ENCODE results near the gene PCDHB14.
A peak's percentile ranks its signal among the peaks of the same experiment; 100 is the strongest.
"Not testable (repeated sequence)": the region's sequence is repeated elsewhere in the genome, so short reads cannot be mapped to it uniquely, and the experiment has no call there.

Gene PCDHB14

GRCh38 chr5:141223112-141223783, at the start of gene PCDHB14:
TSS of gene PCDHB14 (plus strand) at chr5:141223343. CDS start at chr5:141223506, 163 bp downstream.
- peak; percentile 66 for DNase-seq (ENCODE audit: low read depth)

DNA sequence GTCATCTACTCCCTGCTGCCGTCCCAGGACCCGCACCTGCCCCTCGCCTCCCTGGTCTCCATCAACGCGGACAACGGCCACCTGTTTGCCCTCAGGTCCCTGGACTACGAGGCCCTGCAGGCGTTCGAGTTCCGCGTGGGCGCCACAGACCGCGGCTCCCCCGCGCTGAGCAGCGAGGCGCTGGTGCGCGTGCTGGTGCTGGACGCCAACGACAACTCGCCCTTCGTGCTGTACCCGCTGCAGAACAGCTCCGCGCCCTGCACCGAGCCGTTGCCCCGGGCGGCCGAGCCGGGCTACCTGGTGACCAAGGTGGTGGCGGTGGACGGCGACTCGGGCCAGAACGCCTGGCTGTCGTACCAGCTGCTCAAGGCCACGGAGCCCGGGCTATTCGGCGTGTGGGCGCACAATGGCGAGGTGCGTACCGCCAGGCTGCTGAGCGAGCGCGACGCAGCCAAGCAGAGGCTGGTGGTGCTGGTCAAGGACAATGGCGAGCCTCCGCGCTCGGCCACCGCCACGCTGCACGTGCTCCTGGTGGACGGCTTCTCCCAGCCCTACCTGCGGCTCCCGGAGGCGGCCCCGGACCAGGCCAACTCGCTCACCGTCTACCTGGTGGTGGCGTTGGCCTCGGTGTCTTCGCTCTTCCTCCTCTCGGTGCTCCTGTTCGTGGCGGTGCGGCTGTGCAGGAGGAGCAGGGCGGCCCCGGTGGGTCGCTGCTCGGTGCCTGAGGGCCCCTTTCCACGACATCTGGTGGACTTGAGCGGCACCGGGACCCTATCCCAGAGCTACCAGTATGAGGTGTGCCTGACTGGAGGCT, 48.6 kb upstream of the PCDHB14 start:
- DNase-seq (ENCODE audit: low read depth) = not testable (repeated sequence)

GRCh38 chr5:141175933-141176332, 47.2 kb upstream of the PCDHB14 start:
- no peak for DNase-seq (ENCODE audit: low read depth)

DNA sequence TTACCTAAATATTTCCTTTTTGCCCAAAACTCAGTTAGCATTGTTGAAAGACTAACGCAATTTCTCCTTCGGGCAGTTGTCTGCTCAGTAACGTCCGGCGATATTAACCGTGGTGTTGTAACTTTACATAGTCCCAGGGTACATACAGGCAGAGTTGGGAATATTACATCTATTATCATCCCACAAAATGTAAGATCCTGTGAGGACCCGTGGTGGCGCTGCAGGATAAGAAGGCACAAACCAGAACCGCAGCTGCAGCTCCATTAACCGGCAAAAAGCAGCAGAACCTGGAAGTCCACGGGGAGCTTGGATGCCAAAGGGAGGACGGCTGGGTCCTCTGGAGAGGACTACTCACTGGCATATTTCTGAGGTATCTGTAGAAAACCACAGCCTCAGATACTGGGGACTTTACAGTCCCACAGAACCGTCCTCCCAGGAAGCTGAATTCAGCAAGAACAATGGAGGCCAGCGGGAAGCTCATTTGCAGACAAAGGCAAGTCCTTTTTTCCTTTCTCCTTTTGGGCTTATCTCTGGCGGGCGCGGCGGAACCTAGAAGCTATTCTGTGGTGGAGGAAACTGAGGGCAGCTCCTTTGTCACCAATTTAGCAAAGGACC, 45.5 kb upstream of the PCDHB14 start, which contains the start of gene PCDHB8:
Gene PCDHB8 (plus strand): TSS at position 214 of the 615 bp plus-strand sequence. CDS start 245 bp downstream, at position 459.
- not testable (repeated sequence) for DNase-seq (ENCODE audit: low read depth)

DNA sequence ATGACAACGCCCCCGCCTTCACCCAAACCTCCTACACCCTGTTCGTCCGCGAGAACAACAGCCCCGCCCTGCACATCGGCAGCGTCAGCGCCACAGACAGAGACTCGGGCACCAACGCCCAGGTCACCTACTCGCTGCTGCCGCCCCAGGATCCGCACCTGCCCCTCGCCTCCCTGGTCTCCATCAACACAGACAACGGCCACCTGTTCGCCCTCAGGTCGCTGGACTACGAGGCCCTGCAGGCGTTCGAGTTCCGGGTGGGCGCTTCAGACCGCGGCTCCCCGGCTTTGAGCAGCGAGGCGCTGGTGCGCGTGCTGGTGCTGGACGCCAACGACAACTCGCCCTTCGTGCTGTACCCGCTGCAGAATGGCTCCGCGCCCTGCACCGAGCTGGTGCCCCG, 43.8 kb upstream of the PCDHB14 start:
- DNase-seq (ENCODE audit: low read depth) = not testable (repeated sequence)

- not testable (repeated sequence) for DNase-seq (ENCODE audit: low read depth)
Measured at GRCh38 chr5:141179876-141180275, 43.3 kb upstream of the PCDHB14 start.

DNA sequence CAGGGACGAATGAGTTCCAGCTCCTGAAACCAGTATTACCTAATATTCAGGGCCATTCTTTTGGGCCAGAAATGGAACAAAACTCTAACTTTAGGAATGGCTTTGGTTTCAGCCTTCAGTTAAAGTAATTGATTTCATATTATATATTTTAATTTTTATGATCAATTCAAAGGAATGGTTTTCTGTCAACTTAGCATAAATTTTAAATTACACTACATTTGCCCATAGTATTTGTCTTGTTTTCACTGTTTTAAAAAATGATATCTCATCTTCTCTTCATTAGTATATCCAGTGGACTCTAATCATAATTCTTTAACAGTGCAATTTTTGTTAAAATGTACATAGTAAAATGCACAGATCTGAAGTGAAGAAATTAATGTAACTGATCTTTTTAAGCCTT, 42.8 kb upstream of the PCDHB14 start:
- no peak for DNase-seq (ENCODE audit: low read depth)

DNA sequence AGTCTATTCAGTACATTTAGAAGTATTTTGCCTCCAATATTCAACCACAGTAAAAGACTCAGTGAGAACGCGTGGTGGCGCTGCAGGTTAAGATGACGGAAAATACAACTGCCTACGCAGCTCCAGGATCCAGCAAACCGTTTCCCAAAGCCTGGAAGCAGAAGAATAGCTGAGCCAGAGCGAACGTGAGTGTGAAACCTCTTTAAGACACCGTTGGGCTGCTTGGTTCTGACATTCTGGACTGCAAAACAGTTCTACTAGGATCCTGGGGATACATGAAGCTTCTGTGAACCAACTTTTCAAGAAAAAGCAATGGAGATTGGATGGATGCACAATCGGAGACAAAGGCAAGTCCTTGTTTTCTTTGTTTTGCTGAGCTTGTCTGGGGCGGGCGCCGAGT, 40.9 kb upstream of the PCDHB14 start, which contains the start of gene PCDHB16:
Gene PCDHB16 (plus strand): TSS at position 140 of the 400 bp plus-strand sequence. CDS start 173 bp downstream, at position 313.
- peak; percentile 40 for DNase-seq (ENCODE audit: low read depth)

GRCh38 chr5:141184117-141184855, 38.9 kb upstream of the PCDHB14 start:
- DNase-seq (ENCODE audit: low read depth) = not testable (repeated sequence)

- peak; percentile 47 for DNase-seq (ENCODE audit: low read depth)
Measured at GRCh38 chr5:141186897-141187512, 36.1 kb upstream of the PCDHB14 start, which contains the start of gene PCDHB9. TSS of gene PCDHB9 (plus strand) at chr5:141187161. CDS start at chr5:141187319, 158 bp downstream.

DNA sequence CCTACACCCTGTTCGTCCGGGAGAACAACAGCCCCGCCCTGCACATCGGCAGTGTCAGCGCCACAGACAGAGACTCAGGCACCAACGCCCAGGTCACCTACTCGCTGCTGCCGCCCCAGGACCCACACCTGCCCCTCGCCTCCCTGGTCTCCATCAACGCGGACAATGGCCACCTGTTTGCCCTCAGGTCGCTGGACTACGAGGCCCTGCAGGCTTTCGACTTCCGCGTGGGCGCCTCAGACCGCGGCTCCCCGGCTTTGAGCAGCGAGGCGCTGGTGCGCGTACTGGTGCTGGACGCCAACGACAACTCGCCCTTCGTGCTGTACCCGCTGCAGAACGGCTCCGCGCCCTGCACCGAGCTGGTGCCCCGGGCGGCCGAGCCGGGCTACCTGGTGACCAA, 34.5 kb upstream of the PCDHB14 start:
- DNase-seq (ENCODE audit: low read depth) = not testable (repeated sequence)

- not testable (repeated sequence) for DNase-seq (ENCODE audit: low read depth)
Measured at GRCh38 chr5:141189131-141189530, 34.0 kb upstream of the PCDHB14 start.

DNA sequence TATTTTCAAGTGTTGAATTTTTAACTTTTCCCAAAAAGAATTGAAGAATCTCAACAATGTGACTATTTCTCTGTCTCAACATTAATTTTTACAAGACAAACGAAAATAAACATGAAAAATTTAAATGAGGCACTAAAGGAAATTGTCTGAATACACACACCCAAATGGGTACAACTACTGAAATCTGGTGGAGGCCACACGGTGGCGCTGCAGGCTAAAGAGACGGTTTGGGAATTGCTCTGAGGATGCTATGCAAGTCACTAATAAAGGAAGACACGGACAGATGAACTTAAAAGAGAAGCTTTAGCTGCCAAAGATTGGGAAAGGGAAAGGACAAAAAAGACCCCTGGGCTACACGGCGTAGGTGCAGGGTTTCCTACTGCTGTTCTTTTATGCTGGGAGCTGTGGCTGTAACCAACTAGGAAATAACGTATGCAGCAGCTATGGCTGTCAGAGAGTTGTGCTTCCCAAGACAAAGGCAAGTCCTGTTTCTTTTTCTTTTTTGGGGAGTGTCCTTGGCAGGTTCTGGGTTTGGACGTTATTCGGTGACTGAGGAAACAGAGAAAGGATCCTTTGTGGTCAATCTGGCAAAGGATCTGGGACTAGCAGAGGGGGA, 30.9 kb upstream of the PCDHB14 start, which contains the start of gene PCDHB10:
Gene PCDHB10 (plus strand): TSS at position 244 of the 616 bp plus-strand sequence. CDS start 200 bp downstream, at position 444.
- DNase-seq (ENCODE audit: low read depth) = peak; percentile 30

GRCh38 chr5:141194332-141194731, 28.8 kb upstream of the PCDHB14 start:
- DNase-seq (ENCODE audit: low read depth) = not testable (repeated sequence)

DNA sequence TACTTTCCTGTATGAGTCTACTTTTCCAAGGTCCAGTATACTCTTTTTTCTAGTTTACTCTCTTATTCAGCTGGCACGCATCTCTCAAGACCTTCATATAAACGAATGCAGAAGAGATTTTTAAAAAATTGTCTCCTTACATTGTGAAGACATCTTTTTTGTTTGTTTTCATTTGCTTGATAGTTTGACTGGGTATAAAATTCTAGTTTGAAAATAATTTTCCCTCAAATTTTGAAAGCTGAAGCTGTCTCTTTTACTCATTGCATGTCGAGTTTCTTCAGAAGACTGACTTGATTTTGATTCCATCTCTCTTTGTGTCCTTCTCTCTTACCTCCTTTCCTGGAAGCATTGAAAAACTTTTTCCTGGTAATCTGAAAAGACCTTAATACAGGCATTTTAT, 26.8 kb upstream of the PCDHB14 start:
- no peak for DNase-seq (ENCODE audit: low read depth)

DNA sequence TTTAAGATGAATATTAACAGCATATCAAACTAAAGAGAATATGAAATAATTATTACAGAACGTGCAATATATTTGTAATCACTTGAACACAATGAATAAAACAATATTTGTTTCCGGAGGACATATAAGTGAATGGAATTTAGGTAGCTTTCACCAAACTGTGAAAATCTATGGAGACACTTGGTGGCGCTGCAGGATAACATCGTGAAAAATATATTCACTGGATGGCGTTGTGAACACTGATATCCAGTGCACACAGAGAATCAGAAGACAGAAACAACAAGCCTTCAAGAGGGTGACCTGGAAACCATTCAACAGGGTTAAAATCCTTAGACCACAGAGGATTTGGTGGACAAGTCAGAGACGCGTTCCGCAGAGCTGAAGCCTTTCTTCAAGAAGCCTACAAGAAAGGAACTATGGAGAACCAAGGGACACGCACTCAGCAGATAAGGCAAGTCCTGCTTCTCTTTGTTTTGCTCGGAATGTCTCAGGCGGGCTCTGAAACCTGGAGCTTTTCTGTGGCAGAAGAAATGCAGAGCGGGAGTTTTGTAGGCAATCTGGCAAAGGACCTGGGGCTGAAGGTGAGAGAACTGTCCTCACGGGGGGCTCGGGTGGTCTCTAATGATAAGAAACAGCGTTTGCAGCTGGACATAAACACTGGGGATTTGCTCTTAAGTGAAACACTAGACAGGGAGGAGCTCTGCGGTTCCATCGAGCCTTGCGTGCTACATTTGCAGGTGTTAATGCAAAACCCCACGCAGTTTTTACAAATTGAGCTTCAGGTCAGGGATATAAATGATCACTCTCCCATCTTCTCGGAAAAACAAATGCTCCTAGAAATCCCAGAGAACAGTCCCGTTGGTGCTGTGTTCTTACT, 23.5 kb upstream of the PCDHB14 start, which contains the start of gene PCDHB11:
Gene PCDHB11 (plus strand): TSS at position 269 of the 877 bp plus-strand sequence. CDS start 148 bp downstream, at position 417.
- DNase-seq (ENCODE audit: low read depth) = peak; percentile 8

DNA sequence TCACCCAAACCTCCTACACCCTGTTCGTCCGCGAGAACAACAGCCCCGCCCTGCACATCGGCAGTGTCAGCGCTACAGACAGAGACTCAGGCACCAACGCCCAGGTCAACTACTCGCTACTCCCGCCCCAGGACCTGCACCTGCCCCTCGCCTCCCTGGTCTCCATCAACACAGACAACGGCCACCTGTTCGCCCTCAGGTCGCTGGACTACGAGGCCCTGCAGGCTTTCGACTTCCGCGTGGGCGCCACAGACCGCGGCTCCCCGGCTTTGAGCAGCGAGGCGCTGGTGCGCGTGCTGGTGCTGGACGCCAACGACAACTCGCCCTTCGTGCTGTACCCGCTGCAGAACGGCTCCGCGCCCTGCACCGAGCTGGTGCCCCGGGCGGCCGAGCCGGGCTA, 22.0 kb upstream of the PCDHB14 start:
- DNase-seq (ENCODE audit: low read depth) = not testable (repeated sequence)

DNA sequence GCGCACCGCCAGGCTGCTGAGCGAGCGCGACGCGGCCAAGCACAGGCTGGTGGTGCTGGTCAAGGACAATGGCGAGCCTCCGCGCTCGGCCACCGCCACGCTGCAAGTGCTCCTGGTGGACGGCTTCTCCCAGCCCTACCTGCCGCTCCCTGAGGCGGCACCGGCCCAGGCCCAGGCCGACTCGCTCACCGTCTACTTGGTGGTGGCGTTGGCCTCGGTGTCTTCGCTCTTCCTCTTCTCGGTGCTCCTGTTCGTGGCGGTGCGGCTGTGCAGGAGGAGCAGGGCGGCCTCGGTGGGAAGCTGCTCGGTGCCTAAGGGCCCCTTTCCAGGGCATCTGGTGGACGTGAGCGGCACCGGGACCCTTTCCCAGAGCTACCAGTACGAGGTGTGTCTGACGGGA, 21.5 kb upstream of the PCDHB14 start:
- not testable (repeated sequence) for DNase-seq (ENCODE audit: low read depth)

DNA sequence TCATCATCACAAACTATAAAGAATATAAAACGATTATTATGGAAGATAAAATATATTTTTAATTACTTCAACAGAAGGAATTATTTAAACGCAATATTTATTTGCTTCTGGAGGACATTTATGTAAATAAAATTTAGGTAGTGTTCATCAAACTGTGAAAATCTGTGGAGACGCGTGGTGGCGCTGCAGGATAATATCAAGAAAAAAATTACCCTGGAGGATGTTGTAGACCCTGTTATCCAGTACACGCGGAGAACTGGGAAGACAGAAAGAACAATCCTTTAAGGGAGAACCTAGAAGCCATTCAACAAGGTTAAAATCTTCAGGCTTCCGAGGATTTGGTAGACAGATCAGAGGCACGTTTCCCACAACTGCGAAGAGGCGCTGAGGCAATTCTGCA, 14.7 kb upstream of the PCDHB14 start, which contains the start of gene PCDHB12:
Gene PCDHB12 (plus strand): TSS at position 242 of the 400 bp plus-strand sequence. CDS start 189 bp downstream, outside the sequence.
- DNase-seq (ENCODE audit: low read depth) = peak; percentile 28
